Esophagus muscularis mucosa (tissue), 4 donors: ENCODE measurements around the gene TSNAXIP1. TPM values are rescaled to one million over a fixed set of nuclear protein-coding genes. Genes with fewer than 3 reads are reported as not detected.

Experiments used
- DNase-seq: peaks from one replicate; pipeline ENCODE4 v3.0.0-alpha.2; 2017; ENCODE audit errors: extremely low spot score
- H3K27ac ChIP-seq, 4 donors: fragments of 200-600 bp; sonication (generic); replicated peaks in 1 of 4; 1 replicate in 3 of 4; 2 replicates in 1 of 4; pipeline ENCODE4 v1.5.1; 2016 to 2019; ENCODE audit warnings: mild to moderate bottlenecking in 1 of 4
- H3K27me3 ChIP-seq, 4 donors: fragments of 200-600 bp; sonication (generic); one replicate each; pipeline versions ENCODE4 v1.5.1 to v1.6.0; 2016 to 2019
- H3K36me3 ChIP-seq, 4 donors: fragments of 200-600 bp; sonication (generic); one replicate each; pipeline ENCODE4 v1.5.1; 2016 to 2019
- H3K4me1 ChIP-seq, 4 donors: fragments of 200-600 bp; sonication (generic); one replicate each; pipeline ENCODE4 v1.5.1; 2016 to 2019
- H3K4me3 ChIP-seq, 4 donors: fragments of 200-600 bp; sonication (generic); 1 replicate in 2 of 4; 2 replicates in 2 of 4; pipeline ENCODE4 v1.5.1; 2016 to 2019; ENCODE audit warnings: mild to moderate bottlenecking in 4 of 4, moderate library complexity in 1 of 4
- H3K9me3 ChIP-seq, 4 donors: fragments of 200-600 bp; sonication (generic); 1 replicate in 3 of 4; 2 replicates in 1 of 4; pipeline ENCODE4 v1.5.1; 2016 to 2019
- EP300 ChIP-seq: sonication (generic); formaldehyde crosslinking; IDR thresholded peaks from one replicate; pipeline ENCODE4 v1.6.1; 2017; ENCODE audit warnings: antibody characterized with exemption
- POLR2A ChIP-seq: fragments of 450-650 bp; IDR thresholded peaks from one replicate; pipeline ENCODE4 v1.6.1; 2017; ENCODE audit warnings: antibody characterized with exemption, moderate library complexity, mild to moderate bottlenecking, low read depth
- POLR2AphosphoS5 ChIP-seq, 2 donors: sonication (generic); formaldehyde crosslinking; IDR thresholded peaks; one replicate each; pipeline ENCODE4 v1.6.1; 2017; ENCODE audit warnings: antibody characterized with exemption in 2 of 2
- WGBS: methylation state at CpG from one replicate; pipeline ENCODE4 v1.1.5; 2018; 5-methylcytosine and 5-hydroxymethylcytosine counted together
- intact Hi-C: fragments of 100-400 bp; cut with DNase I; formaldehyde crosslinking; loops from one replicate; pipeline ENCODE4 v1.15.1; 2023
- total RNA-seq, 4 donors: library from RNA; depleted of rRNA; stranded (reverse); fragments of >200 nt; gene quantifications; one replicate each; pipeline versions ENCODE4 v1.1.0 to v1.2.1, GENCODE V29; 2016
- TF ChIP-seq, protein P1 (sequence below), 3 experiments: fragments of 200-600 bp in 2 of 3; fragments of 450-650 bp in 1 of 3; sonication (generic) in 2 of 3; IDR thresholded peaks; one replicate each; pipeline ENCODE4 v1.5.1; 2017 to 2019; ENCODE audit warnings: antibody characterized with exemption in 3 of 3, mild to moderate bottlenecking in 2 of 3, moderate library complexity in 1 of 3

TSNAXIP1 gene
- total RNA-seq, 4 donors from 2014 or later: 0.83 to 2.2 (median 1.1) TPM

DNA sequence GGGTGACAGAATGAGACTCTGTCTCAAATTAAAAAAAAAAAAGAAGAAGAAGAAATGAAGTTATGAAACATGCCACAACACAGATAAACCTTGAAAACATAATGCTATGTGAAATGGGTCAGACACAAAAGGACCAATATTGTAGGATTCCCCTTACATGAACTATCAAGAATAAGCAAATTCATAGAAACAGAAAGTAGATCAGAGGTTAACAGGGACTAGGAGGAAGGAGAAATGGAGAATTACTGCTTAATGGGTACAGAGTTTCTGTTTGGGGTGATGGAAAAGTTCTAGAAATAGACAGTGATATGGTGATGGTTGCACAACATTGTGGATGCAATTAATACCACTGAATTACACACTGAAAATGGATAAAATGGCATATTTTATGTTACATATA, 16.6 kb upstream of the TSNAXIP1 start:
- no peaks in the 10 kb centered on the region for H3K9me3 ChIP-seq
- intact Hi-C loops: no loop called here

DNA sequence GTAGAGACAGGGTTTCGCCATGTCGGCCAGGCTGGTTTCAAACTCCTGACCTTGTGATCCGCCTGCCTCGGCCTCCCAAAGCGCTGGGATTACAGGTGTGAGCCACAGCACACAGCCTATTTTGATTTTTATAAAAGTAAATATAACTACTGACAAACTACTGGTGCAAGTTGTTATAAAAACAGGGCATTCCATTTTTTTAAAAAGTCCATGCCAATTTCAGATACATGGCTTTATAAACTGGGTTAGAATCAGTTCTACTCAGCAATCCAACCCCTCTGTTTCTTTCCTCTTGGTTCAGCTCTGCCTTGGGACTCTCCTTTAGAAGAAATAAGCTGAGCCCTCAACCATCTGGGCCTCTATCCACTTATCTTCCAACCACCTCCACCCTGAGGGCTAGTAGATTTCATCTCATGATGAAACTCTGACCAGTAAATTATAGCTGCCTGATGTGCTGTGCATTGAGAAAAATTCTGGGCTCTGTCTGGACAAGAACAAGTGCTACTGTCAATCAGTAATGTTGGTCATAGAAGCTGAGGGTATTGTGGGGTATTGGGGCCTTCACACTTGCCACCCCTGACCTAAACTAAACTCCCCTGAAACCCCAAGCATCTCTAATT, 10.5 kb upstream of the TSNAXIP1 start:
- H3K36me3 ChIP-seq: peaks cover 0 to 48% (median 24%) of the 10 kb centered on the region in 4 donors
- H3K9me3 ChIP-seq: no peaks in the 10 kb centered on the region
- H3K27ac ChIP-seq: no peak overlapping the region
- no peaks in the 10 kb centered on the region for H3K27me3 ChIP-seq
- WGBS: 92% methylated on average over 5 of the region's 5 CpGs
- H3K4me3 ChIP-seq: no peak overlapping the region
- H3K4me1 ChIP-seq: peaks cover 9 to 19% (median 14%) of the 10 kb centered on the region in 4 donors
- no peak for TF ChIP-seq EP300
- TF ChIP-seq POLR2A: no peak
- no peak for TF ChIP-seq POLR2AphosphoS5 (IDR thresholded peaks at IDR 0.05)
- TF ChIP-seq, protein P1, sequence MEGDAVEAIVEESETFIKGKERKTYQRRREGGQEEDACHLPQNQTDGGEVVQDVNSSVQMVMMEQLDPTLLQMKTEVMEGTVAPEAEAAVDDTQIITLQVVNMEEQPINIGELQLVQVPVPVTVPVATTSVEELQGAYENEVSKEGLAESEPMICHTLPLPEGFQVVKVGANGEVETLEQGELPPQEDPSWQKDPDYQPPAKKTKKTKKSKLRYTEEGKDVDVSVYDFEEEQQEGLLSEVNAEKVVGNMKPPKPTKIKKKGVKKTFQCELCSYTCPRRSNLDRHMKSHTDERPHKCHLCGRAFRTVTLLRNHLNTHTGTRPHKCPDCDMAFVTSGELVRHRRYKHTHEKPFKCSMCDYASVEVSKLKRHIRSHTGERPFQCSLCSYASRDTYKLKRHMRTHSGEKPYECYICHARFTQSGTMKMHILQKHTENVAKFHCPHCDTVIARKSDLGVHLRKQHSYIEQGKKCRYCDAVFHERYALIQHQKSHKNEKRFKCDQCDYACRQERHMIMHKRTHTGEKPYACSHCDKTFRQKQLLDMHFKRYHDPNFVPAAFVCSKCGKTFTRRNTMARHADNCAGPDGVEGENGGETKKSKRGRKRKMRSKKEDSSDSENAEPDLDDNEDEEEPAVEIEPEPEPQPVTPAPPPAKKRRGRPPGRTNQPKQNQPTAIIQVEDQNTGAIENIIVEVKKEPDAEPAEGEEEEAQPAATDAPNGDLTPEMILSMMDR (IDR thresholded peaks at IDR 0.05): no peak
- intact Hi-C loops: no loop called here
- DNase-seq: no peak

More for the DNA sequence above, 16.6 kb upstream of the TSNAXIP1 start:
- no peak for DNase-seq
- H3K27ac ChIP-seq: no peak overlapping the region
- peaks cover 0 to 3% (median 0%) of the 10 kb centered on the region in 4 donors for H3K36me3 ChIP-seq
- H3K4me1 ChIP-seq: no peaks in the 10 kb centered on the region
- TF ChIP-seq POLR2AphosphoS5 (IDR thresholded peaks at IDR 0.05) (no peak), POLR2A (no peak), EP300 (no peak)
- TF ChIP-seq, protein P1 (IDR thresholded peaks at IDR 0.05): no peak
- H3K4me3 ChIP-seq: no peak overlapping the region
- H3K27me3 ChIP-seq: no peaks in the 10 kb centered on the region

DNA sequence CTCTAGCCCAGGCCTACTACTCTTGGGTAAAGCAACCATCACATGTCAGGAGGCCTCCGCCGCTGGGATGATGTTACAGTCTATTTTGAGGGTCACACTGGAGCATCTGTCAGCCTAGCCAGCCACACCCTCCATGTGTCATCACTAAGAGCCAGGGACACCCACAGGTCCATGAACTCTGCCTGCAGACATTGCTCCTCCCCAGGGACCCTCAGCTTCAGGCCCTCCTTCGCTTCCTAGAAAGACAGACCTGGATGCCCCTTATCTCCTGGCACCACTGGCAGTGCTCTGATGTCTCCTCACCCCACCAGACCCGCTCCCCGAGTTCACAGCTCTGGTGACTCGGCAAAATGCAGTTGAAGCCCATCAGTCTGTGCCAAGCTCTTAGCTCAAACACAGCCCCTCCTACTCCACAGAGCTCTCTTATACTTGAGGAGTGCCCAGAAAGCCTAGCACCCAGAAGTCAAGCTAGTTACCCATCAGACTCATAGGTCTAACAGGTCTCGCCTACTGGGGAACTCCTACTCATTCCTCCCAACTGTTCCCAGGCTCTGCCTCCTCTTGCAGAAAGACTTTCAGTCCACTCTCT, 6.3 kb upstream of the TSNAXIP1 start:
- 80% methylated on average over 7 of the region's 7 CpGs for WGBS
- H3K36me3 ChIP-seq: peaks cover 0 to 73% (median 47%) of the 10 kb centered on the region in 4 donors
- no peak overlapping the region for H3K4me3 ChIP-seq
- no peak for DNase-seq
- no peaks in the 10 kb centered on the region for H3K27me3 ChIP-seq
- intact Hi-C loops: no loop called here
- TF ChIP-seq POLR2AphosphoS5 (IDR thresholded peaks at IDR 0.05) (no peak), EP300 (no peak), POLR2A (no peak)
- TF ChIP-seq, protein P1 (IDR thresholded peaks at IDR 0.05): no peak
- H3K27ac ChIP-seq: no peak overlapping the region
- H3K9me3 ChIP-seq: no peaks in the 10 kb centered on the region
- H3K4me1 ChIP-seq: peaks cover 18 to 53% (median 29%) of the 10 kb centered on the region in 4 donors

DNA sequence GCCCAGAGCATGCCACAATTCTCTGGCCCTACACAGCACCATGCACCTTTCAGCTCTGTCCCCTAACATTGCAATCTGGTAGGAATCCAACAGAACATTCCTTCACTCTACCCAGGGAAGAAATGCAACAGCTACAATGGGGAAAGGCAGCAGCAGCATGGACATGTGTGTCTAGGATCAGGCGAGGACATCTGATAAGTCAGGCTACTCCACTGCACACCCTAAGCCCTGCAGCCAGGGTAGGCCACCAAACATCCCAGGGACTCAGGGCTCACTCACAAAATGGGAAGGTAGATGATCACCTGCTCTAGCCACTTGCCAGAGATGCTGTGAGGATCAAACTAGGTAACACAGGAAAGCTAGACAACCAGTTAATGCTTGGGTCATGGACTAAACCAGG, 5.4 kb upstream of the TSNAXIP1 start:
- H3K4me1 ChIP-seq: peaks cover 25 to 60% (median 34%) of the 10 kb centered on the region in 4 donors
- WGBS: 100% methylated on average over 1 of the region's 1 CpG
- no peaks in the 10 kb centered on the region for H3K27me3 ChIP-seq
- H3K4me3 ChIP-seq: no peak overlapping the region
- intact Hi-C loops: no loop called here
- H3K9me3 ChIP-seq: no peaks in the 10 kb centered on the region
- TF ChIP-seq POLR2AphosphoS5 (IDR thresholded peaks at IDR 0.05) (no peak), EP300 (no peak), POLR2A (no peak)
- TF ChIP-seq, protein P1 (IDR thresholded peaks at IDR 0.05): no peak
- H3K27ac ChIP-seq: no peak overlapping the region
- no peak for DNase-seq
- peaks cover 0 to 69% (median 47%) of the 10 kb centered on the region in 4 donors for H3K36me3 ChIP-seq
